Stimulated activated CD4-positive, alpha-beta T cell treated with anti-CD3 and anti-CD28 coated beads, Interleukin-2, amount 100 ng/mL, for 48 hours (primary cell): ENCODE data around the gene SLC46A2.

Experiments used
- DNase-seq, 2 donors: peaks; one replicate each; pipeline ENCODE4 v3.0.0-alpha.2; 2020

The SLC46A2 gene

GRCh38 chr9:112885324-112885723 lies 5.4 kb downstream of the SLC46A2 start:
- no peak for DNase-seq

GRCh38 chr9:112884721-112885120 lies 6.0 kb downstream of the SLC46A2 start:
- DNase-seq = no peak

DNA sequence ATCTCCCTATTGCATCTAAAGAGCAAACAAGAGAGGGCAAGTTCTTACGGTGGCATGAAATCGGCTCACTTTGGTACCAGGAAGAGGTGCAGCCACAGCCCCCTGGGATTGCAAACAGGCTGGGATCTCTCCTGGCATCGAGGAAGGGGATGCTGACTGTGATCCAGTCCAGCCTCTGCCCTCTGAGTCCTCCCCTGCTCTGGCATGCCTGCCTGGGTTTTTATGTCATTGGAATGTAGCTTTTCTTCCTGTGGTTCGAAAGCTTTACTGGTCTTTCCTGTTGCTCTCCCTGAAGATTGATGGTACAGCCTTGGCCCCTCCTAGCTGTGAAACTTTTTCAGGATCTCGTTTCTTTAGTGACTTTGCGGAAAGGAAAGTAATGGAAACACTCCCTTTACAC lies 6.6 kb downstream of the SLC46A2 start:
- no peak for DNase-seq

DNA sequence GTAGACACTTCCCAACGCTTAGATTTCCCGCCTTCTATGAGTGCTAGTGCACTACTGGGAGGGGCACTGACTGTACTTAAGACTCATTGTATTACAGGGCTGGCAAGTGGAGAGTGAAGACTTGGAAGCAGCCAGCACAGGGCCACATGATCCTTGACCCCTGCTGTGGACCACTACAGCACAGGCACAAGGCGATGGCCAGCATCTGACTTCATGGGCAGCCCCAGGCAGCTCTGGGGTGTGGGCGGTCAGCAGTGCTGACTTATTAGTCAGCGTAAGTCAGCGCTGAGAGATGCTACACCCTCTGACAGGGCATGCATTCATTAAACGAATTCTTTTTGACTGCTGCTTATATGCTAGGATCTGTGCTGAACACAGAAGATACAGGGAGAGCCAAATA lies 9.3 kb downstream of the SLC46A2 start:
- DNase-seq = no peak

- no peak for DNase-seq
These were observed 10.0 kb downstream of the SLC46A2 start for GRCh38 chr9:112880650-112881049.

- no peak for DNase-seq
These were observed 11.9 kb downstream of the SLC46A2 start for GRCh38 chr9:112878752-112879151.

DNA sequence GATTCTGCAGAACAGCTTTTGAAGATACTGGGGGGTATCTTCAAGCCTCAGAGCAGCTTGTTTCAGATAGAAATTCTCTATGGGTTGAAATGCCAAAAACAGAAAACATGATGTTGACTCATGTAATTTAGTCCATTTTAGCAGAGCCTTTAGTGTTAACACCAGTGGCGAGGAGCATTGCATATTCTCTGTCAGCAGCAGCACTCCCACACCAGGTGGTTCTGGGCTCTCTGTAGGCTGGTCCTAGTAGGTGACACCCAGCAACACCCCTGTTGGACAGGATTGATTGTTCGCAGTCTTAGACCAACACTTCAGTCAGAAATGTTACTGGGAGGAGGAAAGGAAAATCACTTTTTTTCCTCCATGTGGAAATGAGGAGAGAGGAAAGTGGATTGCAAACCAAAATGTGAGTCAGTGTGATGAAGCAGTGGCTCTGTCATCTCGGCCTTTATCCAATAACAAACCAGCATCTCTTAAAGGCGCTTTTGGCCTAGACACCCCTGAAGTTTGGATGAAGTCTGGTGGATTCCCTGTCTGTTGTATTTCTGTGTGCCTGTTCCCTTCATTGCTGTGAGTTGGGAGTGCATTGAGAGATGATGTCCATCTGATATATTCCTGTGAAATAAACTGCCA lies 16.8 kb downstream of the SLC46A2 start:
- DNase-seq = no peak

- no peak for DNase-seq
These were observed 18.7 kb downstream of the SLC46A2 start for GRCh38 chr9:112872019-112872418.

GRCh38 chr9:112870556-112870955 lies 20.1 kb downstream of the SLC46A2 start:
- no peak for DNase-seq

DNA sequence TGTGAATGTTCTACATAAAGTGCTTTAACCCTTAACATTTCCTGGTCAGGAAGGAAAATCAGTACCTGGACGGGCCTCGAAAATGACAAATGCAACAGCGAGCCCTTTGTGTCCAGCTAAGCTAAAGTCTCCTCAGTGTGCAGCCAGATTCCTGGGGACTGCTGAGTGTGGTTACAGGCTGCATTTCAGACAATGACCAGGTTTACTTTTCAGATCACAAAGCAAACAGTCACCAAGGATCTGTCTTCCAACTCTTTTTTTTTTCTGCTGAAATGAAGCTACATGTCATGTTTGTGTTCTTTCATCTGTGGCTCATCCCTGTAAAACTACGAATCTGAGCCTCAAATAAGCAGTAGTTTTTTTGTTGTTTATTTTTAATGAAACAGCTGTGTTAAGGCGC lies 20.8 kb downstream of the SLC46A2 start:
- DNase-seq = no peak

GRCh38 chr9:112869041-112869529 lies 21.6 kb downstream of the SLC46A2 start:
- no peak for DNase-seq

DNA sequence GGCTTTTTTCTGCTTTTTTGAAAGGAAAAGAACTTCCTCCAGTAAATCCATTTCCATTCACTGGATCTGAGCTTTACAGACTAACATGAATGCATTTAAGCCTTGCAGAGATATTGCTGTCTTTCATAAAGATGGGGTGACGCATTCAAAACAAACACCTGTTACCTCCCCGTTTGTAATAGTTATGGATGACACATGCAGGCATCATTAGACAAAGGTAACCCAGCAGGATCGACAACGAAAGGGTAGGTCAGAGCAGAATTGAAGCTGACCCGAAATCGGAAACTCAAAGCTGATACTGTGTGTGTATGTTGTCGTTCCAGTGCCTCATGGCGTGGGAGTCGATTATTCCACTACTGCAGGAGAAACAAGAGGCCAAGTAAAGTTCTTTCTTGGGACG lies 22.2 kb downstream of the SLC46A2 start:
- no peak for DNase-seq

DNA sequence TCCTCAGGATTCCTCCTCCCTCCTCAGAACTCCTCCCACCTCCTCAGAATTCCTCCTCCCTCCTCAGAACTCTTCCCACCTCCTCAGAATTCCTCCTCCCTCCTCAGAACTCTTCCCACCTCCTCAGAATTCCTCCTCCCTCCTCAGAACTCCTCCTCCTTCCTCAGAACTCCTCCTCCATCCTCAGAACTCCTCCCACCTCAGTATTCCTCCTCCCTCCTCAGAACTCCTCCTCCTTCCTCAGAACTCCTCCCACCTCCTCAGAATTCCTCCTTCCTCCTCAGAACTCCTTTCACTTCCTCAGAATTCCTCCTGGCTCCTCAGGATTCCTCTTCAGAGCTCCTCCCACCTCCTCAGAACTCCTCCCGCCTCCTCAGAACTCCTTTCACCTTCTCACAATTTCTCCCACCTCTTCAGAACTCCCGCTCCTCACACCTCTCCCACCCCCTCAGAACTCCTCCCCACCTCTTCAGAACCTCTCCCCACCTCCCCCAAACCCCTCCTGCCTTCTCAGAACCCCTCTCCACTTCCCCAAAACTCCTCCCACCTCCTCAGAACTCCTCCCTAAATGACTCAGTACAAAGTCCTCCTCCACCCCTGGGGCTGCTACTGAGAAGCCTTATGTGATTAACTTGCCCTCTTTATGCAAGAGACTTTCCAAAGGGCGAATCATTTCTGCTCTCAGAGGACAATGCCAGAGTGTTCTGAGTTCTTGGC lies 23.2 kb downstream of the SLC46A2 start:
- peak; percentile 13 to 29 for DNase-seq

DNA sequence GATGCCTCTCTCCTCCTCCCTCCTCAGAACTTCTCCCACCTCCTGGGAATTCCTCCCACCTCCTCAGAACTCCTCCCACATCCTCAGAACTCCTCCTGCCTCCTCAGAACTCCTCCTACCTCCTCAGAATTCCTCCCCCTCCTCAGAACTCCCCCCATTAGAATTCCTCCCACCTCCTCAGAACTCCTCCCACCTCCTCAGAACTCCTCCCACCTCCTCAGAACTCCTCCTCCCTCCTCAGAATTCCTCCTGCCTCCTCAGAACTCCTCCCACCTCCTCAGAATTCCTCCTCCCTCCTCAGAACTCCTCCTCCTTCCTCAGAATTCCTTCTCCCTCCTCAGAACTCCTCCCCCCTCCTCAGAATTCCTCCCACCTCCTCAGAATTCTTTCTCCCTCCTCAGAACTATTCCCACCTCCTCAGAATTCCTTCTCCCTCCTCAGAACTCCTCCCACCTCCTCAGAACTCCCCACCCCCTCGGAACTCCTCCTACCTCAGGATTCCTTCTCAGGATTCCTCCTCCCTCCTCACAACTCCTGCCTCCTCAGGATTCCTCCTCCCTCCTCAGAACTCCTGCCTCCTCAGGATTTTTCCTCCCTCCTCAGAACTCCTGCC lies 23.9 kb downstream of the SLC46A2 start:
- DNase-seq = no peak

DNA sequence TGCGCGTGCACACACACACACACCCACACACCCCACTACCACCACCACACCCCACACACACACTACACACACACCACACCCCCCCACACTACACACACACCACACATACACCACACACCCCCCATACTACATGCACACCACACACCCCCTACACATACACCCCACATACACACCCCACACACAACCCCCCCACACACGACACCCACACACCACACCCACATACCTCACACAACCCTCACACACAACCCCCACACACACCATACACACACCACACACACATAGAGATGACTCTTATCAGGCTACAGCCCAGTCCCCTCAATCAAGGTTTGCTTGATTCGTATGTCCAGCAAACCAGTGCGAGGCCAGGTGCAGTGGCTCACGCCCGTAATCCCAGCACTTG lies 25.7 kb downstream of the SLC46A2 start:
- DNase-seq = no peak

- no peak for DNase-seq
These were observed 26.3 kb downstream of the SLC46A2 start for GRCh38 chr9:112864403-112864802.

GRCh38 chr9:112863746-112864145 lies 26.9 kb downstream of the SLC46A2 start:
- DNase-seq = no peak

DNA sequence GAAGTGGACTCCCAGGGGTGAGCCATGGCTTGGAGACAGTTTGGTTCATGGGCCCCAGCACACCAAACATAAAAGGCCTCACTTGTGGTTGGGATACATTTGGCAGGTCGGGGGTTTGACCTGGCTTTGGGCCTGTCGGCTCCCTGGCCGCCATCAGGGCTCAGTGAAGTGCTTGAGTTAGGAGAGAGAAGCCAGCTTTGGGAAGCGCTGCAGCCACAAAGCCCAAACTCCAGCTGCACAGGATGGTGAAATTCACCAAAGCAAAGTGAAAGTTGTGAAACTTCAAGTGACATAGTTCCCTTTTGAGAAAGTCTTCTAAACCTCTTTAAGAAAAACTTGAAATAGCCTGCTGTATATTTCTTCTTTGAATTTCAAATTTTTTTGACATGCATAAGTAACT lies 27.5 kb downstream of the SLC46A2 start:
- DNase-seq = no peak

- no peak for DNase-seq
These were observed 28.8 kb downstream of the SLC46A2 start for GRCh38 chr9:112861638-112862555.

DNA sequence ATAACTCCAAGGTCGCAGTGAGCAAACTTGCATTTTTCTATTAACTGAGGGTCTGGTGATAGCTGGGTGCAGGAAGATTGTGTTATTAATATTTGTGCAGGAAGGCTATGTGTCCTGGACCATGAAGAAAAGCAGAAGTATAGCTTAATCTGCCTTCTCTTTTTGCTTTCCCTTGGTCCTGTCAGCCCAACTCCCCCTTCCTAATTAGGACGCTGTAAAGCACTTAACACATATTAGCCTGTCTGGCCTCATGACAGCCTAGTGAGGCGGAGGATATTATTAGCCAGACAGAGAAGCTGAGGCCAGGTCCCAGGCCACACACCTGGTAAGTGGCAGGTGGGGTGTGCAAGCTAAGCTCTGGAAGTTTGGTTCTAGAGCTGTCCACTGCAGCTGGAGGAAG lies 29.5 kb downstream of the SLC46A2 start:
- no peak for DNase-seq

GRCh38 chr9:112860451-112860850 lies 30.2 kb downstream of the SLC46A2 start:
- DNase-seq = no peak

- DNase-seq = no peak
These were observed 32.0 kb downstream of the SLC46A2 start for GRCh38 chr9:112858625-112859147.

- no peak for DNase-seq
These were observed 32.7 kb downstream of the SLC46A2 start for GRCh38 chr9:112858005-112858404.
